GM19395 (cell line): Measurements from ENCODE around the gene RAB19.
"Not testable (repeated sequence)": the region's sequence is repeated elsewhere in the genome, so short reads cannot be mapped to it uniquely, and the experiment has no call there.

Experiments
- ATAC-seq: cut with Tn5 transposase; IDR thresholded peaks from one replicate; pipeline ENCODE4 v1.9.1; 2021; ENCODE audit warnings: mild to moderate bottlenecking, moderate library complexity; ENCODE audit not compliant: unreplicated experiment

RAB19 gene

GRCh38 chr7:140453273-140453672, 49.4 kb downstream of the RAB19 start:
- ATAC-seq, result no peak

GRCh38 chr7:140453785-140454656, 50.2 kb downstream of the RAB19 start:
- ATAC-seq, result not testable (repeated sequence)

- ATAC-seq, result no peak
Observed at GRCh38 chr7:140454657-140455015, 50.8 kb downstream of the RAB19 start.

- ATAC-seq, result no peak
Observed at GRCh38 chr7:140455743-140456142, 51.9 kb downstream of the RAB19 start.

GRCh38 chr7:140456551-140457051, 52.7 kb downstream of the RAB19 start:
- ATAC-seq, result no peak

GRCh38 chr7:140458201-140458600, 54.3 kb downstream of the RAB19 start:
- ATAC-seq, result no peak

- no peak for ATAC-seq
Observed at GRCh38 chr7:140458916-140459315, 55.1 kb downstream of the RAB19 start.

GRCh38 chr7:140463111-140463510, 59.3 kb downstream of the RAB19 start:
- ATAC-seq, result no peak

- no peak for ATAC-seq
Observed at GRCh38 chr7:140475747-140476333, 72.0 kb downstream of the RAB19 start.

- ATAC-seq, result no peak
Observed at GRCh38 chr7:140476698-140477261, 72.9 kb downstream of the RAB19 start.
